Common myeloid progenitor, CD34-positive (primary cell): ENCODE results near the gene CAPN1.

Experiments
- CTCF ChIA-PET: fragments of 350-600 bp; sonication (Branson Sonifier 250); formaldehyde crosslinking; loops from one replicate; lab custom pipeline; 2021; ENCODE audit warnings: antibody characterized with exemption; lab: Charles Lee
- POLR2A ChIA-PET: fragments of 350-600 bp; sonication (Branson Sonifier 250); formaldehyde crosslinking; loops from one replicate; lab custom pipeline; 2021; ENCODE audit warnings: antibody characterized with exemption; lab: Charles Lee
- DNase-seq, 3 donors: peaks; one replicate each; pipeline versions ENCODE4 v3.0.0 to v3.0.0-alpha.2; 2013
- H3K27ac ChIP-seq, 2 experiments: 1 replicate in 1 of 2; 2 replicates in 1 of 2; pipeline ENCODE4 v1.7.0; 2013; ENCODE audit warnings: inconsistent platforms in 2 of 2, low read length in 2 of 2, mild to moderate bottlenecking in 2 of 2, low read depth in 1 of 2, moderate library complexity in 1 of 2; ENCODE audit not compliant: severe bottlenecking in 2 of 2, insufficient read depth in 1 of 2, poor library complexity in 1 of 2
- H3K27me3 ChIP-seq, 5 experiments: replicated peaks in 2 of 5; 1 replicate in 3 of 5; 2 replicates in 2 of 5; pipeline versions ENCODE4 v1.6.1 to v1.7.0; 2013; ENCODE audit warnings: low read length in 4 of 5, mild to moderate bottlenecking in 2 of 5, moderate library complexity in 2 of 5, inconsistent platforms in 1 of 5; ENCODE audit not compliant: insufficient read depth in 5 of 5, control insufficient read depth in 4 of 5
- H3K36me3 ChIP-seq, 4 experiments: 1 replicate in 2 of 4; 2 replicates in 2 of 4; pipeline versions ENCODE4 v1.6.1 to v1.7.0; 2013; ENCODE audit warnings: low read length in 3 of 4, control low read depth in 1 of 4, mild to moderate bottlenecking in 1 of 4; ENCODE audit not compliant: control insufficient read depth in 4 of 4, insufficient read depth in 4 of 4
- H3K4me1 ChIP-seq, 4 experiments: 1 replicate in 3 of 4; 2 replicates in 1 of 4; pipeline versions ENCODE4 v1.6.1 to v1.7.1; 2013; ENCODE audit warnings: low read length in 3 of 4, mild to moderate bottlenecking in 3 of 4, control low read depth in 1 of 4, inconsistent platforms in 1 of 4, moderate library complexity in 1 of 4; ENCODE audit not compliant: control insufficient read depth in 4 of 4, insufficient read depth in 4 of 4; ENCODE audit errors: control extremely low read depth in 1 of 4
- H3K4me3 ChIP-seq, 7 experiments: 1 replicate in 4 of 7; 2 replicates in 3 of 7; pipeline versions ENCODE4 v1.5.1 to v1.7.0; 2013; ENCODE audit warnings: mild to moderate bottlenecking in 7 of 7, low read length in 6 of 7, moderate library complexity in 6 of 7, inconsistent platforms in 2 of 7, low read depth in 2 of 7, control low read depth in 1 of 7; ENCODE audit not compliant: insufficient read depth in 4 of 7, control insufficient read depth in 1 of 7; ENCODE audit errors: extremely low read depth in 1 of 7
- H3K9me3 ChIP-seq, 5 experiments: 1 replicate in 4 of 5; 2 replicates in 1 of 5; pipeline versions ENCODE4 v1.6.1 to v1.7.1; 2013; ENCODE audit warnings: low read length in 4 of 5, mild to moderate bottlenecking in 2 of 5, inconsistent platforms in 1 of 5, low read depth in 1 of 5, moderate library complexity in 1 of 5; ENCODE audit not compliant: control insufficient read depth in 4 of 5, insufficient read depth in 2 of 5; ENCODE audit errors: control extremely low read depth in 1 of 5
- WGBS: methylation state at CpG from one replicate; pipeline ENCODE4 v1.1.5; 2013; ENCODE audit not compliant: insufficient coverage; 5-methylcytosine and 5-hydroxymethylcytosine counted together

CAPN1 gene

DNA sequence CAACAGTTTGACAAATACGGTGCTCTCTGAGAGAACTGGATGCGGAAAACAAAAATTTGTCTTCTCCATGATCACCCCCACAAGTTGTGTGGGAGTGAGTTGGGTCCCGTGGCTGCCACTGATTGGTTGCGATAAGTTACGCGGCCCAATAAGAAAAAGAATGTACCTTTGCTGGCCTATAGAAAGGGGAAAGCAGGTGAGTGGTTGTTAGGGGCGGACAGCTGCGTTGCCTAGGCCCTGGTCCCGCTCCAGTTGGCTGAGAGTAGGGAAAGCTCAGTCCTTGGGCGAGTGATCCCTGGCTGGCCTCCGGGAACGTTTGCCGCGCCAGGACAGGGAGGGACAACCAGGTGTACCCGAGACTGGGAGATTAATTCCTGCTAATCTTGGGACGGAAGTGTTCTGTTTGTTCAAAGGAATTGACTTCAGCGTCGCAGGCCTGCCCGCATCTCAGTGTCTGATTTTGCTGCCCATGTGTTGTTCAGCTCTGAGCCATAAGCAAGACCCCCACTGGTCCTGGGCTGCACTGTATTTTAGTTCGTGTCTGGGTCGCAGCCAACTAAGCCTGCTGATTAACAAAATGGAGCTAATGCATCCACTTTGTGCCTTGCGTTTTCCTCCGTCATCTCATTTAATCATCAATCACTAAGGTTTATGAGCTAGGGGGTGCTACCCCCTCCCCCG is 46.6 kb upstream of the CAPN1 start:
- WGBS = 3% methylated on average over 19 of the region's 24 CpGs
- POLR2A ChIA-PET = interaction anchor here (0.6 to 4.8 kb wide), 12 partner anchors 9 to 92 kb away, joined by 3 to 44 read pairs (median 9); partner anchors contain the start of genes CAPN1, FAU, MRPL49 and SPDYC
- DNase-seq = peak; percentile 96 to 98 (median 98)
- CTCF ChIA-PET = interaction anchor here (0.9 to 5.6 kb wide), 16 partner anchors 11 to 180 kb away, joined by 3 to 55 read pairs (median 6); partner anchors contain the start of genes CAPN1, CDC42EP2, FAU and MRPL49
- H3K4me1 ChIP-seq = peaks cover 8 to 40% (median 34%) of the 10 kb centered on the region in 4 experiments
- H3K36me3 ChIP-seq = peaks cover 11 to 28% (median 18%) of the 10 kb centered on the region in 4 experiments
- H3K27me3 ChIP-seq = no peaks in the 10 kb centered on the region
- H3K27ac ChIP-seq = peak overlapping the region; percentile 100
- peak overlapping the region; percentile 81 to 97 (median 89) for H3K4me3 ChIP-seq
- H3K9me3 ChIP-seq = no peaks in the 10 kb centered on the region

DNA sequence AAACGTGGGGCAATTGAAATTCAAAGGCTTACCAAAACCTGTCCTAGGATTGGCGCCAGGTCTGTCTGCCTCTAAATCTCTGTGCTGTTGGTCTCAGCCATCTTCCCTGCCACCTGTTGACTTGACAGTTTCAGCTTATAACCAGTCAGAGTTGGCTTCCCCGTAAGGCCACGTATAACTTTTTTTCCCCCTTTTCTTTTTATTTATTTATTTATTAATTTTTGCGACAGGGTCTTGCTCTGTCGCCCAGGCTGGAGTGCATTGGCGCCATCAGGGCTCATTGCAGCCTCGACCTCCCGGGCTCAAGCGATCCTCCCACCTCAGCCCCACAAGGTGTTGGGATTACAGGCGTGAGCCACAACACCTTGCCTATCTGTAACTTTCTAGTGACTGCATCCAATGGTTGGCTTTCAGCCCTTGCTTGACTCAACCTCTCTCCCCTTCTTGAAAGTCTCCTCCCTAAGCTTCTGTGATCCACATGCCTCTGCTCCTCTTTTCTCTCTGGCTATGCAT is 46.0 kb upstream of the CAPN1 start:
- POLR2A ChIA-PET = interaction anchor here (1.0 to 4.8 kb wide), 11 partner anchors 8 to 45 kb away, joined by 3 to 44 read pairs (median 11); partner anchors contain the start of genes CAPN1, FAU, MRPL49 and SPDYC
- Histone ChIP-seq H3K27me3 (no peaks in the 10 kb centered on the region), H3K4me3 (peak overlapping the region in 5 of 7 experiments; percentile 81 to 97 (median 92)), H3K9me3 (no peaks in the 10 kb centered on the region), H3K4me1 (peaks cover 8 to 40% (median 34%) of the 10 kb centered on the region in 4 experiments), H3K27ac (peak overlapping the region; percentile 100), H3K36me3 (peaks cover 11 to 23% (median 15%) of the 10 kb centered on the region in 4 experiments)
- CTCF ChIA-PET = interaction anchor here (0.9 to 5.6 kb wide), 16 partner anchors 12 to 179 kb away, joined by 3 to 55 read pairs (median 6); partner anchors contain the start of genes CAPN1, CDC42EP2, FAU and MRPL49
- DNase-seq = no peak
- 74% methylated on average over 8 of the region's 11 CpGs for WGBS

DNA sequence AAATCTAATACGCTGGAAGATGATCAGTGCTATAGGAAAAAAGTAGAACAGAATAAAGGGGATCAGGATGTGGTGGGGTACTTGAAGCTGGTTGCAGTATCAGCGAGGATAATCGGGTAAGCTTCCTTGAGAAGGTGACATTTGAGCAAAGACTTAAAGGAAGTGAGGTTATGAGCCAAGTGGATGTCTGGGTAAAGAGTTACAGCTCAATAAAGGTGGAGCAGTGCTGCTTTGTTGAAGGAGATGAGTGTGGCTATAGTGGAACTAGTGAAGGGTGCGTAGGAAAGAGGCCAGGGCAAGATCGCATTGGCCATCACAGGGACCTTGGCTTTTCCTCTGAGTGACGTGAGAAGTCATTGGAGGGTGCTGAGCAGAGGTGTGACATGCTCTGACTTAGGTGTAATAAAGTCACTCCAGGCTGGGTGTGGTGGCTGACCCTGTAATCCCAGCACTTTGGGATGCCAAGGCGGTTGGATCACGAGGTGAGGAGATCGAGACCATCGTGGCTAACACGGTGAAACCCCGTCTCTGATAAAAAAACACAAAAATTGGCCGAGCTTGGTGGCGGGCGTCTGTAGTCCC is 45.1 kb upstream of the CAPN1 start:
- no peaks in the 10 kb centered on the region for H3K27me3 ChIP-seq
- POLR2A ChIA-PET = interaction anchor here (2.8 to 3.5 kb wide), 3 partner anchors 12 to 33 kb away, joined by 22 to 26 read pairs (median 26); partner anchors contain the start of genes SPDYC and ZNHIT2
- H3K4me3 ChIP-seq = no peak overlapping the region
- 96% methylated on average over 15 of the region's 15 CpGs for WGBS
- peak overlapping the region in 1 of 2 experiments; percentile 5 for H3K27ac ChIP-seq
- H3K36me3 ChIP-seq = peaks cover 4 to 14% (median 6%) of the 10 kb centered on the region in 4 experiments
- CTCF ChIA-PET = interaction anchor here (0.6 to 5.6 kb wide), 11 partner anchors 11 to 61 kb away, joined by 3 to 55 read pairs (median 6); partner anchors contain the start of genes CAPN1, FAU, MRPL49 and SPDYC
- no peaks in the 10 kb centered on the region for H3K9me3 ChIP-seq
- peaks cover 8 to 40% (median 34%) of the 10 kb centered on the region in 4 experiments for H3K4me1 ChIP-seq
- no peak for DNase-seq

GRCh38 chr11:65141896-65142494 is 39.7 kb upstream of the CAPN1 start:
- POLR2A ChIA-PET = no interaction called here
- H3K36me3 ChIP-seq = no peaks in the 10 kb centered on the region

DNA sequence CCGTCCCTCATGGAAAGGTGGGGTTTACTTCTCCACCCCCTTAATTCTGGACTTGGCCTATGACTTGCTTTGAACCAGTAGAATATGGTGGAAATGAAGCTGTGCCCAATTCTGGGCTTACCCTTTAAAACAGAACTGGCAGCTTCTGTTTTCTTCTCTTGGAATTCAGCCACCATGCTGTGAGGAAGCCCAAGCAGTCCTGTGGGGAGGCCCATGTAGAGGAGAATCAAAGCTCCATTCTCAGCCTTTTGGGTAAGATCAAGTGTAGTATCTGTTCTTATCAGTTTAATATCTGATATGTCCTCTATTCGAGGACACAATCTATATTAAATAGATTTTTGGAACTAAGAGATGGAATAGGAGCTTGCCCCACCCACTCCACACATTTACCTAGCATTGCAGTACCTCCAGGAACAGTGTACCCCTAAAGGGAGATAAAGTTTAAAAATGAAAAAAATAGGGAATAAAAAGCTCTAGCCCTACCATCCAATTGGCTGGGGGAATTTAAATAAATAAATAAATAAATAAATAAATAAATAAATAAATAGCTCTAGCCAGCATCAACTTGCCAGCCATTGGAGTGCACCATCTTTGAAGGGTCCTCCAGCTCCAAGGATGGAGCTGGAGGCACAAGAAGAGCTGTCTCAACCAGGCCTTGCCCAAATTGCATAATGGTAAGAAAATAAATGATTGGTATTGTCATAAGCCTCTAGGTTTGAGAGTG is 34.2 kb upstream of the CAPN1 start:
- Histone ChIP-seq H3K4me3 (no peak overlapping the region), H3K4me1 (peaks cover 13 to 41% (median 38%) of the 10 kb centered on the region in 4 experiments), H3K36me3 (no peaks in the 10 kb centered on the region), H3K27me3 (no peaks in the 10 kb centered on the region), H3K9me3 (peaks cover 0 to 4% (median 2%) of the 10 kb centered on the region in 5 experiments), H3K27ac (no peak overlapping the region)
- CTCF ChIA-PET = interaction anchor here (0.7 to 5.4 kb wide), 8 partner anchors 12 to 56 kb away, joined by 3 to 55 read pairs (median 3); partner anchors contain the start of genes CAPN1, SPDYC and SYVN1
- POLR2A ChIA-PET = interaction anchor here (0.8 to 3.9 kb wide), 2 partner anchors 12 to 33 kb away, joined by 3 to 26 read pairs; partner anchors contain the start of gene SYVN1
- WGBS = no CpG with 5 or more reads among the region's 2 CpGs
- no peak for DNase-seq

More at GRCh38 chr11:65141896-65142494, 39.7 kb upstream of the CAPN1 start:
- H3K27me3 ChIP-seq = no peaks in the 10 kb centered on the region
- no peaks in the 10 kb centered on the region for H3K4me1 ChIP-seq
- DNase-seq = no peak
- H3K4me3 ChIP-seq = no peak overlapping the region
- CTCF ChIA-PET = interaction anchor here (1.5 kb wide), 1 partner anchor 27 kb away, joined by 4 read pairs; no protein-coding TSS in a partner anchor
- WGBS = 97% methylated on average over 6 of the region's 7 CpGs
- no peaks in the 10 kb centered on the region for H3K9me3 ChIP-seq
- no peak overlapping the region for H3K27ac ChIP-seq

- Histone ChIP-seq H3K27ac (no peak overlapping the region), H3K4me1 (peaks cover 13 to 46% (median 44%) of the 10 kb centered on the region in 4 experiments), H3K36me3 (no peaks in the 10 kb centered on the region), H3K4me3 (no peak overlapping the region), H3K9me3 (peaks cover 0 to 4% (median 2%) of the 10 kb centered on the region in 5 experiments), H3K27me3 (no peaks in the 10 kb centered on the region)
- ChIA-PET POLR2A (interaction anchor here (0.7 to 3.9 kb wide), 3 partner anchors 13 to 32 kb away, joined by 3 to 26 read pairs (median 4); partner anchors contain the start of gene SYVN1), CTCF (interaction anchor here (0.7 to 5.4 kb wide), 7 partner anchors 13 to 262 kb away, joined by 3 to 55 read pairs (median 3); partner anchors contain the start of genes CAPN1 and SYVN1)
- DNase-seq = no peak
- WGBS = 100% methylated on average over 2 of the region's 5 CpGs
Measured at GRCh38 chr11:65148657-65149056, 33.1 kb upstream of the CAPN1 start.
